HL-60 (cell line): ENCODE data around the gene TCEAL6.
"Not testable (repeated sequence)": the region's sequence is repeated elsewhere in the genome, so short reads cannot be mapped to it uniquely, and the experiment has no call there.

Experiments
- DNase-seq, 2 experiments: peaks; one replicate each; pipeline ENCODE4 v3.0.0-alpha.2; 2010 to 2020; ENCODE audit warnings: low read depth in 1 of 2, low spot score in 1 of 2
- H3K27ac ChIP-seq: fragments of 250-450 bp; sonication (Bioruptor Pico); replicated peaks from 2 replicates; pipeline ENCODE4 v1.5.1; 2020; ENCODE audit warnings: mild to moderate bottlenecking, moderate library complexity
- H3K27me3 ChIP-seq: fragments of 250-450 bp; sonication (Bioruptor Pico); 2 replicates; pipeline ENCODE4 v1.5.1; 2021; ENCODE audit warnings: mild to moderate bottlenecking, moderate library complexity; ENCODE audit not compliant: insufficient read depth, poor library complexity, severe bottlenecking
- H3K4me3 ChIP-seq: replicated peaks from 2 replicates; pipeline ENCODE4 v1.5.1; 2011; ENCODE audit warnings: mild to moderate bottlenecking, control low read depth, low read length; ENCODE audit not compliant: insufficient read depth
- GABPA ChIP-seq: IDR thresholded peaks from 2 replicates; pipeline ENCODE4 v1.6.1; 2012; ENCODE audit warnings: low read depth
- POLR2AphosphoS5 ChIP-seq: IDR thresholded peaks from 2 replicates; pipeline ENCODE4 v1.6.1; 2012; ENCODE audit warnings: low read depth
- SPI1 ChIP-seq: IDR thresholded peaks from 2 replicates; pipeline ENCODE4 v1.6.1; 2012; ENCODE audit warnings: low read depth, mild to moderate bottlenecking, borderline replicate concordance
- TF ChIP-seq, protein P1 (sequence below): IDR thresholded peaks from one replicate; pipeline ENCODE4 v1.5.1; 2011; ENCODE audit warnings: low read length, control low read depth, inconsistent platforms; ENCODE audit not compliant: insufficient read depth
- TF ChIP-seq, protein P2 (sequence below): IDR thresholded peaks from 2 replicates; pipeline ENCODE4 v1.6.1; 2012; ENCODE audit warnings: low read depth; ENCODE audit not compliant: insufficient replicate concordance

TCEAL6 gene

DNA sequence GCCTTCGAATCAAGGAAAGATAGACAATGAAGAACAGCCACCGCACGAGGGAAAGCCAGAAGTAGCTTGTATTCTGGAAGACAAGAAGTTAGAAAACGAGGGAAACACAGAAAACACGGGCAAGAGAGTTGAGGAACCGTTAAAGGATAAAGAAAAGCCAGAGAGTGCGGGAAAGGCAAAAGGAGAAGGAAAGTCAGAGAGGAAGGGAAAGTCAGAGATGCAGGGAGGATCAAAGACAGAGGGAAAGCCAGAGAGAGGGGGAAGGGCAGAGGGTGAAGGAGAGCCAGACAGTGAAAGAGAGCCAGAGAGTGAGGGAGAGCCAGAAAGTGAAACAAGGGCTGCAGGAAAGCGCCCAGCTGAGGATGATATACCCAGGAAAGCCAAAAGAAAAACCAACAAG, 15.4 kb downstream of the TCEAL6 start:
- no peak for DNase-seq
- Histone ChIP-seq H3K27me3 (peaks cover 8% of the 10 kb centered on the region), H3K27ac (no peak overlapping the region), H3K4me3 (no peak overlapping the region)
- TF ChIP-seq, protein P1, sequence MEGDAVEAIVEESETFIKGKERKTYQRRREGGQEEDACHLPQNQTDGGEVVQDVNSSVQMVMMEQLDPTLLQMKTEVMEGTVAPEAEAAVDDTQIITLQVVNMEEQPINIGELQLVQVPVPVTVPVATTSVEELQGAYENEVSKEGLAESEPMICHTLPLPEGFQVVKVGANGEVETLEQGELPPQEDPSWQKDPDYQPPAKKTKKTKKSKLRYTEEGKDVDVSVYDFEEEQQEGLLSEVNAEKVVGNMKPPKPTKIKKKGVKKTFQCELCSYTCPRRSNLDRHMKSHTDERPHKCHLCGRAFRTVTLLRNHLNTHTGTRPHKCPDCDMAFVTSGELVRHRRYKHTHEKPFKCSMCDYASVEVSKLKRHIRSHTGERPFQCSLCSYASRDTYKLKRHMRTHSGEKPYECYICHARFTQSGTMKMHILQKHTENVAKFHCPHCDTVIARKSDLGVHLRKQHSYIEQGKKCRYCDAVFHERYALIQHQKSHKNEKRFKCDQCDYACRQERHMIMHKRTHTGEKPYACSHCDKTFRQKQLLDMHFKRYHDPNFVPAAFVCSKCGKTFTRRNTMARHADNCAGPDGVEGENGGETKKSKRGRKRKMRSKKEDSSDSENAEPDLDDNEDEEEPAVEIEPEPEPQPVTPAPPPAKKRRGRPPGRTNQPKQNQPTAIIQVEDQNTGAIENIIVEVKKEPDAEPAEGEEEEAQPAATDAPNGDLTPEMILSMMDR: no peak
- TF ChIP-seq, protein P2, sequence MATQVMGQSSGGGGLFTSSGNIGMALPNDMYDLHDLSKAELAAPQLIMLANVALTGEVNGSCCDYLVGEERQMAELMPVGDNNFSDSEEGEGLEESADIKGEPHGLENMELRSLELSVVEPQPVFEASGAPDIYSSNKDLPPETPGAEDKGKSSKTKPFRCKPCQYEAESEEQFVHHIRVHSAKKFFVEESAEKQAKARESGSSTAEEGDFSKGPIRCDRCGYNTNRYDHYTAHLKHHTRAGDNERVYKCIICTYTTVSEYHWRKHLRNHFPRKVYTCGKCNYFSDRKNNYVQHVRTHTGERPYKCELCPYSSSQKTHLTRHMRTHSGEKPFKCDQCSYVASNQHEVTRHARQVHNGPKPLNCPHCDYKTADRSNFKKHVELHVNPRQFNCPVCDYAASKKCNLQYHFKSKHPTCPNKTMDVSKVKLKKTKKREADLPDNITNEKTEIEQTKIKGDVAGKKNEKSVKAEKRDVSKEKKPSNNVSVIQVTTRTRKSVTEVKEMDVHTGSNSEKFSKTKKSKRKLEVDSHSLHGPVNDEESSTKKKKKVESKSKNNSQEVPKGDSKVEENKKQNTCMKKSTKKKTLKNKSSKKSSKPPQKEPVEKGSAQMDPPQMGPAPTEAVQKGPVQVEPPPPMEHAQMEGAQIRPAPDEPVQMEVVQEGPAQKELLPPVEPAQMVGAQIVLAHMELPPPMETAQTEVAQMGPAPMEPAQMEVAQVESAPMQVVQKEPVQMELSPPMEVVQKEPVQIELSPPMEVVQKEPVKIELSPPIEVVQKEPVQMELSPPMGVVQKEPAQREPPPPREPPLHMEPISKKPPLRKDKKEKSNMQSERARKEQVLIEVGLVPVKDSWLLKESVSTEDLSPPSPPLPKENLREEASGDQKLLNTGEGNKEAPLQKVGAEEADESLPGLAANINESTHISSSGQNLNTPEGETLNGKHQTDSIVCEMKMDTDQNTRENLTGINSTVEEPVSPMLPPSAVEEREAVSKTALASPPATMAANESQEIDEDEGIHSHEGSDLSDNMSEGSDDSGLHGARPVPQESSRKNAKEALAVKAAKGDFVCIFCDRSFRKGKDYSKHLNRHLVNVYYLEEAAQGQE: no peak
- no peak for TF ChIP-seq GABPA
- no peak for TF ChIP-seq POLR2AphosphoS5
- no peak for TF ChIP-seq SPI1

DNA sequence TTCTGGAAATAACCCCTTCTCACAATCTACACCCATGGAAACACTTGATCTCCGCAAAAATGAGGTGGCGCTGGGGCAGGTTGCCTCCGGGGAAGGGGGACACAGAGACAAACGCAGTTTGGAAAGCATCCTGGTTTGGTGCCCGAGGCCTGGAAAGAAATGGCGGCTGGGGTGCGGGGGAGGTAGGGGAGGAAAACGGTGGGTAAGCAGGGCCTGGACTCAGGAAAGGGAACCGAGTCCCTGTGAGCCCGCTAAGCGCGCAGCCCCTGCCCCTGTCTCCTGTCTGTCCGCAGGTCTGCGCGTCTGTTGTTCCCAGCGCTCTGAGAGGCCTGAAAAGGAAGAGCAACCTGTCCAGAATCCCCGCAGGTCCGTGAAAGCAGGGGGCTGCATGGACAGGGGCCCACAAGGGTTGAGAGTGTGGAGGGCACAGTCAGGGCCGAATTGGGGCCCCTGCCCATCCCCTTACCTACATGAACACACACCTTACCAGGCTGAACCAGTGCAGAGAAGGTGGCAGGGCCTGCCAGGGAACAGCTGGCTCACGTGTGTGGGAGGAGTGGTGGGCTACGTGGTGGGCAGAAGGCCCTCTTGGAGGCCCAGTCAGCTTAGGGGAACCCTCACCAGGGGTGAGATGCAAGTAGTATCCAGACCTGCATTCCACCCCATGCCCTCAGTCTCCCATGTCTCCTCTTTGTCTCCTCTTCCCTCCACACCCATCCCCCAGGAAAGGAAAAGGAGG, 16.0 kb downstream of the TCEAL6 start:
- DNase-seq, H3K4me3 ChIP-seq, H3K27me3 ChIP-seq: not testable (repeated sequence)

DNA sequence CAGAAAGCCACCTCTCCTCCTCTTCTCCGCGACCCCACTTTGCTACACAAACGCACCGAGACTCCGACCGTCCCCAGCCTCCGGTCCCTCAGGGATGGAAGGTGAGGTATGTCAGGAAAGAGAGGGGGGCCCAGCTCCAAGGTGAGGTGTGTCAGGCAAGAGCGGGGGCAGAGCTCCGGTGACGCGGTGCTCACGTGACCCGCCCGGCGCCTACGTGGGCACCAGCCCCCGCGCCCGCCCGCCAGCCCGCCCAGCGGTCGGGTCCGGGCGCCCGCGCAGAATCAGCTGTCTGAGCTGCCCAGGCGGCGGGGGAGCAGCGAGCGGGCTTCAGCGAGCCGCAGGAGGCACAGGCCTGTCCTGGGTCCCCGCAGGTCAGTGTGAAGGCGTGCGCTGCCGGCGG, 16.8 kb downstream of the TCEAL6 start, which contains the start of gene TCEAL2:
TCEAL2 (plus strand) TSS at position 244 of the 400 bp plus-strand sequence. CDS start 1,152 bp downstream, outside the sequence.
- not testable (repeated sequence) for H3K27ac ChIP-seq, DNase-seq, H3K4me3 ChIP-seq, H3K27me3 ChIP-seq

More for the DNA sequence above, 16.0 kb downstream of the TCEAL6 start:
- H3K27ac ChIP-seq: not testable (repeated sequence)

DNA sequence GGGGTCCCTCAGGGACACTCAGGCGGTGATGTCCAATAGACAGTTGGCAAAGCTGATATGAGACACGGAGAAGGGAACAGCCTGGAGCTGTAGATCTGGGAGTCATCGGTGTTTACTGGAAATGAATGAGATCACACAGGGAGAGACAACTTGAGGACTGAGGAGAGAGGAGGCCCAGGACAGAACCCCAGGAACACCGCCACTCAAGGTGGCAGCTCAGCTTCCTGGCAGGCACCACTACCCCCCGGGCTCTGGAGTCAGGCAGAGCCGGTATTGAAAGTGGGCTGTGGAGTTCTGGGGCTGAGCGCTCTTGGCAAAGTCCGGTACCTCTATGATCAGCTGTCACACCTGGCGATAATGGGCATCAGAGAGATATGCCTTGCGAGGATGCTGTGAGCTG, 17.3 kb downstream of the TCEAL6 start:
- not testable (repeated sequence) for DNase-seq, H3K4me3 ChIP-seq, H3K27ac ChIP-seq, H3K27me3 ChIP-seq

DNA sequence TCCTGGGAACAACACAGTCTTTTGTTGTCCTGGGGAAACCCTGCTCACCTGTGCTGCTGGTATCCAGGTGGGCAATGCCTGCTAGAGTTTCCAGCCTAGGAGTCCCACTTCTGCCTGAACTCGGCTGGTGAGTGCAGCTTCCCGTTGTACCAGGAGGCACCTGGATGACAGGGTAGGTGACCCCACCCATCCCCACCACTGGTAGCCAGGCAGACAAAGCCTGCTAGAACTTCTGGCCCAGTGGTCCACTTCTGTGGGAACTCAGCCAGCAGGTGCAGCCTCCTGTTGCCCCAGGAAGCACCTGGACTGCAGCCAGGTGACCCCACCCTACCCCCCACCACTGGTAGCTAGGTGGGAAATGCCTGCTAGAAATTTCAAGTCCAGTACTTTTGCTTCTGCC, 26.5 kb downstream of the TCEAL6 start:
- DNase-seq: no peak
- TF ChIP-seq, protein P2: no peak
- no peak for TF ChIP-seq POLR2AphosphoS5
- no peak for TF ChIP-seq SPI1
- TF ChIP-seq, protein P1: no peak
- no peak for TF ChIP-seq GABPA

More for the DNA sequence above, 26.5 kb downstream of the TCEAL6 start:
- H3K27me3 ChIP-seq: no peaks in the 10 kb centered on the region
- H3K4me3 ChIP-seq: no peak overlapping the region
- H3K27ac ChIP-seq: no peak overlapping the region
